Thoracic aorta (tissue), 2 donors: ENCODE results near the gene CHCHD6. TPM values are rescaled to one million over a fixed set of nuclear protein-coding genes. Genes with fewer than 3 reads are reported as not detected.

Source experiments
- ATAC-seq: fragments of 150-250 bp; one replicate; pipeline ENCODE4 v1.8.0; 2017; ENCODE audit warnings: low read depth; ENCODE audit not compliant: insufficient number of reproducible peaks, low FRiP score
- DNase-seq: peaks from one replicate; pipeline ENCODE4 v3.0.0-alpha.2; 2020; ENCODE audit warnings: low spot score
- H3K27ac ChIP-seq, 2 donors: fragments of 200-600 bp; sonication (generic); 1 replicate in 1 of 2; 2 replicates in 1 of 2; pipeline ENCODE4 v1.5.1; 2016; ENCODE audit warnings: mild to moderate bottlenecking in 2 of 2, moderate library complexity in 2 of 2
- H3K27me3 ChIP-seq: fragments of 200-600 bp; sonication (generic); replicated peaks from 2 replicates; pipeline ENCODE4 v1.6.0; 2016; ENCODE audit warnings: mild to moderate bottlenecking; ENCODE audit not compliant: insufficient read depth
- H3K36me3 ChIP-seq: fragments of 200-600 bp; sonication (generic); one replicate; pipeline ENCODE4 v1.5.1; 2016
- H3K4me1 ChIP-seq, 2 donors: fragments of 200-600 bp; sonication (generic); 1 replicate in 1 of 2; 2 replicates in 1 of 2; pipeline versions ENCODE4 v1.5.1 to v1.6.0; 2016; ENCODE audit warnings: low read depth in 2 of 2, mild to moderate bottlenecking in 1 of 2; ENCODE audit not compliant: control insufficient read depth in 1 of 2
- H3K4me3 ChIP-seq: fragments of 200-600 bp; sonication (generic); 2 replicates; pipeline ENCODE4 v1.5.1; 2016; ENCODE audit warnings: mild to moderate bottlenecking
- H3K9me3 ChIP-seq: fragments of 200-600 bp; sonication (generic); 2 replicates; pipeline ENCODE4 v1.5.1; 2016
- total RNA-seq, 2 donors: library from RNA; depleted of rRNA; stranded (reverse); fragments of >200 nt; gene quantifications; one replicate each; pipeline versions ENCODE4 v1.1.0 to v1.2.3, GENCODE V29; 2016
- TF ChIP-seq, protein P1 (sequence below): fragments of 200-600 bp; sonication (generic); IDR thresholded peaks from one replicate; pipeline ENCODE4 v1.5.1; 2019; ENCODE audit warnings: antibody characterized with exemption

CHCHD6 gene
- total RNA-seq, 2 donors from 2014 or later = 12.5 to 17.1 TPM

GRCh38 chr3:126945171-126945721 is 241.2 kb downstream of the CHCHD6 start:
- no peaks in the 10 kb centered on the region for H3K36me3 ChIP-seq
- H3K4me1 ChIP-seq = no peaks in the 10 kb centered on the region
- no peaks in the 10 kb centered on the region for H3K27me3 ChIP-seq
- TF ChIP-seq, protein P1, sequence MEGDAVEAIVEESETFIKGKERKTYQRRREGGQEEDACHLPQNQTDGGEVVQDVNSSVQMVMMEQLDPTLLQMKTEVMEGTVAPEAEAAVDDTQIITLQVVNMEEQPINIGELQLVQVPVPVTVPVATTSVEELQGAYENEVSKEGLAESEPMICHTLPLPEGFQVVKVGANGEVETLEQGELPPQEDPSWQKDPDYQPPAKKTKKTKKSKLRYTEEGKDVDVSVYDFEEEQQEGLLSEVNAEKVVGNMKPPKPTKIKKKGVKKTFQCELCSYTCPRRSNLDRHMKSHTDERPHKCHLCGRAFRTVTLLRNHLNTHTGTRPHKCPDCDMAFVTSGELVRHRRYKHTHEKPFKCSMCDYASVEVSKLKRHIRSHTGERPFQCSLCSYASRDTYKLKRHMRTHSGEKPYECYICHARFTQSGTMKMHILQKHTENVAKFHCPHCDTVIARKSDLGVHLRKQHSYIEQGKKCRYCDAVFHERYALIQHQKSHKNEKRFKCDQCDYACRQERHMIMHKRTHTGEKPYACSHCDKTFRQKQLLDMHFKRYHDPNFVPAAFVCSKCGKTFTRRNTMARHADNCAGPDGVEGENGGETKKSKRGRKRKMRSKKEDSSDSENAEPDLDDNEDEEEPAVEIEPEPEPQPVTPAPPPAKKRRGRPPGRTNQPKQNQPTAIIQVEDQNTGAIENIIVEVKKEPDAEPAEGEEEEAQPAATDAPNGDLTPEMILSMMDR = no peak
- ATAC-seq (no peak), DNase-seq (no peak)
- H3K9me3 ChIP-seq = no peaks in the 10 kb centered on the region
- no peak overlapping the region for H3K27ac ChIP-seq
- H3K4me3 ChIP-seq = no peak overlapping the region

GRCh38 chr3:126945891-126946290 is 241.9 kb downstream of the CHCHD6 start:
- DNase-seq (no peak), ATAC-seq (no peak)
- Histone ChIP-seq H3K4me3 (no peak overlapping the region), H3K27ac (no peak overlapping the region), H3K9me3 (no peaks in the 10 kb centered on the region), H3K36me3 (no peaks in the 10 kb centered on the region), H3K4me1 (no peaks in the 10 kb centered on the region), H3K27me3 (no peaks in the 10 kb centered on the region)
- TF ChIP-seq, protein P1 = no peak

DNA sequence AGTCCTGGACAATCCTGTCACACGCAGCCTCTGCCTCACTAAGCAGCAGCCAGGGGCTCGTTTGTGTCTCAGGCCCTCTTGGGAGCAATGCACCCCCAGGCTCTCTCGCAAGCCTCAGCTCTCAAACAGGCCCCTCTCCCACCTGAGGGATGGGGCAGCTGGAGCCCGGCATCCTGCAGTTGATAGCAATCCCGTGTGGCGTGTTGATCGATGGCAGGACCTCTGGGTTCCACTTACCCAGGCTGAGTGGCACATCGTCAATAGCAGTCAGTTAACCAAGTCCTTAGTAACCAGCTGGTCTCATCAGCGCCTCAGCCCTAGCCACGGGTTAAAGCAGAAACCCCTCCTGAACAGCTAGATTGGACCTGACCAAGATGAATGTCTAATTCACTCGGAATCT is 242.4 kb downstream of the CHCHD6 start:
- no peaks in the 10 kb centered on the region for H3K27me3 ChIP-seq
- H3K9me3 ChIP-seq = no peaks in the 10 kb centered on the region
- DNase-seq (no peak), ATAC-seq (no peak)
- H3K4me3 ChIP-seq = no peak overlapping the region
- H3K27ac ChIP-seq = no peak overlapping the region
- H3K36me3 ChIP-seq = no peaks in the 10 kb centered on the region
- TF ChIP-seq, protein P1 = no peak
- no peaks in the 10 kb centered on the region for H3K4me1 ChIP-seq

GRCh38 chr3:126947429-126947828 is 243.4 kb downstream of the CHCHD6 start:
- TF ChIP-seq, protein P1 = no peak
- no peaks in the 10 kb centered on the region for H3K27me3 ChIP-seq
- ATAC-seq = no peak

GRCh38 chr3:126948980-126949535 is 245.0 kb downstream of the CHCHD6 start:
- H3K4me3 ChIP-seq = no peak overlapping the region
- DNase-seq = no peak
- H3K27me3 ChIP-seq = no peaks in the 10 kb centered on the region
- TF ChIP-seq, protein P1 = no peak
- ATAC-seq = no peak
- H3K4me1 ChIP-seq = no peaks in the 10 kb centered on the region
- H3K9me3 ChIP-seq = no peaks in the 10 kb centered on the region
- no peak overlapping the region for H3K27ac ChIP-seq
- H3K36me3 ChIP-seq = no peaks in the 10 kb centered on the region

More at GRCh38 chr3:126947429-126947828, 243.4 kb downstream of the CHCHD6 start:
- Histone ChIP-seq H3K27ac (no peak overlapping the region), H3K9me3 (no peaks in the 10 kb centered on the region), H3K36me3 (no peaks in the 10 kb centered on the region), H3K4me1 (no peaks in the 10 kb centered on the region), H3K4me3 (no peak overlapping the region)
- no peak for DNase-seq
